ENCODE data around the gene NOS1AP.
"Not testable (repeated sequence)": the region's sequence is repeated elsewhere in the genome, so short reads cannot be mapped to it uniquely, and the experiment has no call there.

The NOS1AP gene

DNA sequence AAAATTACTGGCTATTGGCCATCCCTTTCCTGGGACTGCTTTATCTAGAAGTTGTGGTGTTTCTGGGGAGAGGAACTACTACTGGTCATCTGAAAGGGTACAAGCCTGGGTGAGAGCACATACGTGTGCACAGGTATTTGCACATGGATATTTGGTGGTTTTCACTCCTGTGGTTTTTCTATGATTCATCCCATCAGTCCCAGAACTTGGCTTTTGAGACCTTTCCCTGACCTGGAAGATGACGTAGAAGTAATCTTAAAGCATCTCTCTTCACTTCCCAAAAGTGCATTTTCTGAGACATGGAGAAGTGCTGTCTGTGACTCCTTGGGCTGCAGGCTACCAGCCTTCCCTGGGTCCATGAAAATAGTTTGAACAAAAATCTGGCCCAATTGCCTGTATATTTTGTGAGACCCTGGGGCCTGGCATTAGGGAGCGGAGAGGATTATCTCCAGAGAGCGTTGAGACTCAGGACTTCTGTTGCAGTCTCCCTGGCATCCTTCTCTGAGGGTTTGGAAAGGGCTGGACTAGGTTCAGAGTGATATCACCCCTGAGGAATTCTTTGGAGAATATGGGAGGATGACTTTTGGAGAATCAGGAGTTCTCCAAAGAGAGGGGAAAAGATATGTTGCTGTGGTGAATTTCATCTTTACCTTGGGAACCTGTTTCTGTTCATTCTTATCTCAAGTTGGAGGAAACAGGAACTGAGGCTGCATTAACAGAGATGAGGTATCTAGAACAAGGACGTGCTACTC, 130.8 kb downstream of the NOS1AP start:
- Histone ChIP-seq H3K4me3 (ENCODE audit: low read depth in 1 of 2, low read length in 1 of 2) (no peak overlapping the region), H3K9me3 (no peaks in the 10 kb centered on the region), H3K4me1 (ENCODE audit: control insufficient read depth in 1 of 2, insufficient read depth in 1 of 2, low read depth in 1 of 2, low read length in 1 of 2) (no peaks in the 10 kb centered on the region), H3K27ac (no peak overlapping the region), H3K27me3 (no peaks in the 10 kb centered on the region), H3K36me3 (no peaks in the 10 kb centered on the region)
- TF ChIP-seq, protein P1, sequence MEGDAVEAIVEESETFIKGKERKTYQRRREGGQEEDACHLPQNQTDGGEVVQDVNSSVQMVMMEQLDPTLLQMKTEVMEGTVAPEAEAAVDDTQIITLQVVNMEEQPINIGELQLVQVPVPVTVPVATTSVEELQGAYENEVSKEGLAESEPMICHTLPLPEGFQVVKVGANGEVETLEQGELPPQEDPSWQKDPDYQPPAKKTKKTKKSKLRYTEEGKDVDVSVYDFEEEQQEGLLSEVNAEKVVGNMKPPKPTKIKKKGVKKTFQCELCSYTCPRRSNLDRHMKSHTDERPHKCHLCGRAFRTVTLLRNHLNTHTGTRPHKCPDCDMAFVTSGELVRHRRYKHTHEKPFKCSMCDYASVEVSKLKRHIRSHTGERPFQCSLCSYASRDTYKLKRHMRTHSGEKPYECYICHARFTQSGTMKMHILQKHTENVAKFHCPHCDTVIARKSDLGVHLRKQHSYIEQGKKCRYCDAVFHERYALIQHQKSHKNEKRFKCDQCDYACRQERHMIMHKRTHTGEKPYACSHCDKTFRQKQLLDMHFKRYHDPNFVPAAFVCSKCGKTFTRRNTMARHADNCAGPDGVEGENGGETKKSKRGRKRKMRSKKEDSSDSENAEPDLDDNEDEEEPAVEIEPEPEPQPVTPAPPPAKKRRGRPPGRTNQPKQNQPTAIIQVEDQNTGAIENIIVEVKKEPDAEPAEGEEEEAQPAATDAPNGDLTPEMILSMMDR (IDR thresholded peaks at IDR 0.05) = no peak

DNA sequence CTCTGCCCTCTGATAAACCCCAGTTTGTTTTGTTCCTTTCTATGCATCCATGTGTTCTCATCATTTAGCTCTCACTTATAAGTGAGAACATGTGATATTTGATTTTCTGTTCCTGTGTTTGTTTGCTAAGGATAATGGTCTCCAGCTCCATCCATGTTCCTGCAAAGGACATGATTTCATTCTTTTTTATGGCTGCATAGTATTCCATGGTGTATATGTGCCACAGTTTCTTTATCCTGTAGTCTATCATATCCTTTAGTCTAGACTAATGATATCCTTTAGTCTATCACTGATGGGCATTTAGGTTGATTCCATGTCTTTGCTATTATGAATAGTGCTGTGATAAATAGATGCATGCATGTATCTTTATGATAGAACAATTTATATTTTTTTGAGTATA, 131.6 kb downstream of the NOS1AP start:
- not testable (repeated sequence) for H3K4me1 ChIP-seq (ENCODE audit: control insufficient read depth in 1 of 2, insufficient read depth in 1 of 2, low read depth in 1 of 2, low read length in 1 of 2); H3K36me3 ChIP-seq; H3K9me3 ChIP-seq

DNA sequence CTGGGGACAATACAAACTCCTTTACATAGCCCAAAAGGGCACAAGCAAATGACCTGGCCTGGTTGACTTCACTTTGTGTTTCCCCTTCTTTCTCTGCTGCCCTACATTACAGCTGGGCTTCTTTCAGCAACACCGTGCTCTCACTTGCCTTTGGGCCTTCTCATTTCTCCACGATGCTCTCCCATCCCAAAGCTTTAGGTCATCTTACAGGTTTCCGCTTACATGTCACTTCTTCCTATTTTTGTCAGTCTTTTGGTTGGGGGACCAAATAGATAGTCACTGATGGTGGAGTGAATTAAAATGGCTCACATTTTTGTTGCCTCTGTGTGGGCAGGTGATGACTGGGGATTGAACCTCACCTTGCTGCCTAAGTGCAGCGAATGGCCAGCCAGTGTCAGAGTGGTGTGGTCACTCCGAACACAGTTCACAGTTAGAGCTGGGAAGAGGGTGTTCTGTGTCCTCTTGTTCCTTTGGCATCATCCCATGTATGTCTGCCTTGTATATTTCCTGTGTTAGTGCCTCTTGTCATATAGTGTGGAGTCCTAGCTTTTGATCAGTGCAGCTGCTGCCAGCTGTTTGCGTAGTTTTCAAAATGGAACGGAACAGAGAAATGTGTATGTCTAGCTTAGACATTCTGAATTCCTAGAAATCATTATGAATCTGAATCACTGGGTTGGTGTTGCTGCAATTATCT, 134.8 kb downstream of the NOS1AP start:
- TF ChIP-seq, protein P1 (IDR thresholded peaks at IDR 0.05) = no peak
- Histone ChIP-seq H3K9me3 (no peaks in the 10 kb centered on the region), H3K27ac (no peak overlapping the region), H3K4me3 (ENCODE audit: low read depth in 1 of 2, low read length in 1 of 2) (no peak overlapping the region), H3K36me3 (no peaks in the 10 kb centered on the region), H3K4me1 (ENCODE audit: control insufficient read depth in 1 of 2, insufficient read depth in 1 of 2, low read depth in 1 of 2, low read length in 1 of 2) (peaks cover 4% of the 10 kb centered on the region in 2 experiments), H3K27me3 (no peaks in the 10 kb centered on the region)

More for the DNA sequence above, 131.6 kb downstream of the NOS1AP start:
- not testable (repeated sequence) for H3K4me3 ChIP-seq (ENCODE audit: low read depth in 1 of 2, low read length in 1 of 2); H3K27ac ChIP-seq; H3K27me3 ChIP-seq

DNA sequence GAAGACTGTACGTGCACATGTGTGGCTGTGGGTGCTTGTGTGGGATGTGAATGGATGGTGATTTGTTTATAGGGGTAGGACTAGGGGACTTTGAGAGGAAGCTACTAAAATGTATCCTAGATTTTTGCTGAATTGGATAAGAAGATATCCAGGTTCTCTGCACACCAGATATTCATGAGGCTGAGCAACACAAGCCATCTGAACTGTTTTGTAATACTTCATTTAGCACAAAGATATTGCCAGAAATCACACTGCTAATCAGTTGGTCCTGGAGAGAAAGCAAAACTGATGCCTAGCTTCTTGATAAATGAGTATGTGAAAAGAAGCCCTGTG, 135.3 kb downstream of the NOS1AP start:
- no peaks in the 10 kb centered on the region for H3K9me3 ChIP-seq
- H3K4me3 ChIP-seq (ENCODE audit: low read depth in 1 of 2, low read length in 1 of 2) = no peak overlapping the region
- peaks cover 4% of the 10 kb centered on the region in 2 experiments for H3K4me1 ChIP-seq (ENCODE audit: control insufficient read depth in 1 of 2, insufficient read depth in 1 of 2, low read depth in 1 of 2, low read length in 1 of 2)
- no peak overlapping the region for H3K27ac ChIP-seq
- no peaks in the 10 kb centered on the region for H3K27me3 ChIP-seq
- no peaks in the 10 kb centered on the region for H3K36me3 ChIP-seq
- TF ChIP-seq, protein P1 (IDR thresholded peaks at IDR 0.05) = no peak

DNA sequence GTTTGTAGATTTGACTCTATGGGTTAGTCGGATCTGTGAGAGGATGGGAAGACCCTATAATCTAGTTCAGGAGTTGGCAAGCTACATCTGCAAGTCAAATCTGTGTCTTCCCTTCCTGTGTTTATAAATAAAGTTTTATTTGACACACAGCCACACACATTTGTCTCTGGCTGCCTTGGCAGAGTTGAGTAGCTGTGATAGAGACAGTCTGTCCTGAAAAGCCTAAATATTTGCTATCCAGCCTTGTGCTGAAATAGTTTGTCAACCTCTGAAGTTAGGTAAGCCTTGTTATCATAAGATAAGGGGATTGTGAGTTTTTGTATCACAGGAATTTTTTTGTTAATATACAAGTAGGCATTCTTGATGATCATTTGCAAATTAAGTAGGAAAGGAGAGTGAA, 136.8 kb downstream of the NOS1AP start:
- TF ChIP-seq, protein P1 (IDR thresholded peaks at IDR 0.05) = no peak
- no peak overlapping the region for H3K4me3 ChIP-seq (ENCODE audit: low read depth in 1 of 2, low read length in 1 of 2)
- H3K27ac ChIP-seq = no peak overlapping the region
- no peaks in the 10 kb centered on the region for H3K27me3 ChIP-seq
- H3K9me3 ChIP-seq = no peaks in the 10 kb centered on the region
- peaks cover 4 to 7% of the 10 kb centered on the region in 2 experiments for H3K4me1 ChIP-seq (ENCODE audit: control insufficient read depth in 1 of 2, insufficient read depth in 1 of 2, low read depth in 1 of 2, low read length in 1 of 2)
- H3K36me3 ChIP-seq = no peaks in the 10 kb centered on the region
